Muscle layer of colon (tissue), 2 donors: ENCODE measurements around the gene OR4C3.
"Not testable (repeated sequence)": the region's sequence is repeated elsewhere in the genome, so short reads cannot be mapped to it uniquely, and the experiment has no call there.

Experiments
- H3K27ac ChIP-seq: one replicate; pipeline ENCODE4 v1.7.0; 2013; ENCODE audit warnings: low read depth, mild to moderate bottlenecking, low read length, moderate library complexity
- H3K27me3 ChIP-seq, 2 donors: one replicate each; pipeline ENCODE4 v1.7.0; 2013; ENCODE audit warnings: low read length in 2 of 2, mild to moderate bottlenecking in 2 of 2; ENCODE audit not compliant: insufficient read depth in 2 of 2, control insufficient read depth in 1 of 2
- H3K36me3 ChIP-seq: one replicate; pipeline ENCODE4 v1.7.0; 2013; ENCODE audit warnings: mild to moderate bottlenecking, low read length; ENCODE audit not compliant: insufficient read depth
- H3K4me1 ChIP-seq: one replicate; pipeline ENCODE4 v1.7.0; 2013; ENCODE audit warnings: mild to moderate bottlenecking, low read length; ENCODE audit not compliant: insufficient read depth
- H3K4me3 ChIP-seq, 2 donors: one replicate each; pipeline ENCODE4 v1.7.0; 2013; ENCODE audit warnings: low read length in 2 of 2, low read depth in 1 of 2, mild to moderate bottlenecking in 1 of 2, moderate library complexity in 1 of 2
- H3K9ac ChIP-seq: one replicate; pipeline ENCODE4 v1.7.0; 2013; ENCODE audit warnings: low read length
- H3K9me3 ChIP-seq: one replicate; pipeline ENCODE4 v1.7.0; 2013; ENCODE audit warnings: mild to moderate bottlenecking, low read length
- donor health status: abdominal sarcoma.
- donor health status: Adenocarcinoma of cecum.

OR4C3 gene

GRCh38 chr11:48324620-48325019 lies at the start of gene OR4C3:
Gene OR4C3 (plus strand): TSS chr11:48324920. CDS start chr11:48325022, 102 bp downstream.
- H3K27ac ChIP-seq, H3K36me3 ChIP-seq, H3K9ac ChIP-seq, H3K9me3 ChIP-seq, H3K4me1 ChIP-seq, H3K4me3 ChIP-seq, H3K27me3 ChIP-seq: not testable (repeated sequence)

DNA sequence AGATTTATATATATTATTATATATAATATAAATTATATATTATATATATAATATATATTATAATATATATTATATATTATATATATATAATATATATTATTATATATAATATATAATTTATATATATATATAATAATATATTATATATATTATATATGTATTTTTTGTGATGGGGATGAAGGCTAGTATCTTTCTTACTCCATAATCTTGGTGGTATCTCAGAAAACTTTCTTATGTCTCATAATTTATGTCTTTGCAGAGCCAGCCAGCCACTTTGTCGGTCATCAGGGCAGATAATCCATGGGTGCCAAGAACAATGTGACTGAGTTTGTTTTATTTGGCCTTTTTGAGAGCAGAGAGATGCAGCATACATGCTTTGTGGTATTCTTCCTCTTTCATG lies 18.8 kb upstream of the OR4C3 start, which contains the start of gene OR4S1:
TSS of gene OR4S1 (plus strand) at position 301 of the 400 bp plus-strand sequence. CDS start at position 301, 0 bp downstream.
- Histone ChIP-seq H3K36me3 (no peaks in the 10 kb centered on the region), H3K4me3 (no peak within 1 kb of the TSS), H3K9ac (no peak within 1 kb of the TSS), H3K27ac (no peak within 1 kb of the TSS), H3K9me3 (no peaks in the 10 kb centered on the region), H3K27me3 (no peaks in the 10 kb centered on the region), H3K4me1 (no peaks in the 10 kb centered on the region)

- H3K4me3 ChIP-seq = no peak overlapping the region
- no peaks in the 10 kb centered on the region for H3K4me1 ChIP-seq
- no peak overlapping the region for H3K27ac ChIP-seq
- no peaks in the 10 kb centered on the region for H3K27me3 ChIP-seq
- H3K9me3 ChIP-seq = no peaks in the 10 kb centered on the region
- no peaks in the 10 kb centered on the region for H3K36me3 ChIP-seq
- H3K9ac ChIP-seq = no peak overlapping the region
These were observed 16.8 kb upstream of the OR4C3 start for GRCh38 chr11:48307760-48308386.

- H3K9ac ChIP-seq, H3K4me1 ChIP-seq, H3K9me3 ChIP-seq, H3K4me3 ChIP-seq, H3K27ac ChIP-seq, H3K36me3 ChIP-seq, H3K27me3 ChIP-seq: not testable (repeated sequence)
These were observed 11.1 kb upstream of the OR4C3 start for GRCh38 chr11:48313590-48313989.

- H3K36me3 ChIP-seq, H3K4me3 ChIP-seq, H3K9ac ChIP-seq: not testable (repeated sequence)
These were observed 4.9 kb upstream of the OR4C3 start for GRCh38 chr11:48319813-48320212.

DNA sequence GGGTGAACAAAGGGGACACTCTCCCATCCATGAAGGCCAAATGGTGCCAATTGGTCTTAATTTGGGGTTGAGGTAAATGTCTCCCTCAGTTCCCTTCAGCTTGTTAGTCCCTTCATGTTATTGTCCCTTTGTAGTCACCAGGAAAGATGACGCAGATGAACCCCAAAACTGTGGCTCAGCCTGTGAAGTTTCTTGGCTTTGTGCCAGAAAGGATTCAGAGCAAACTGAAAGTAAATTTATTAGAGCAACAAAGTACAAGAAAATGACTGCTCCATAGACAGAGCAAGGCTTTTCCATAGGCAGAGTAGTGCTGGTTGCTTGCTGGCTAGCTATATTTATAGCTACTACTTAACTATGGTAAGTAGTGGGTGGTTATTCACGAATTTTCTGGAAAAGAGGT lies 16.7 kb downstream of the OR4C3 start:
- Histone ChIP-seq H3K27ac (no peak overlapping the region), H3K9me3 (no peaks in the 10 kb centered on the region), H3K36me3 (no peaks in the 10 kb centered on the region), H3K4me3 (no peak overlapping the region), H3K4me1 (no peaks in the 10 kb centered on the region), H3K9ac (no peak overlapping the region), H3K27me3 (no peaks in the 10 kb centered on the region)

More at GRCh38 chr11:48319813-48320212, 4.9 kb upstream of the OR4C3 start:
- not testable (repeated sequence) for H3K27me3 ChIP-seq, H3K4me1 ChIP-seq, H3K9me3 ChIP-seq, H3K27ac ChIP-seq

GRCh38 chr11:48342505-48342904 lies 17.8 kb downstream of the OR4C3 start:
- H3K9me3 ChIP-seq, H3K36me3 ChIP-seq, H3K4me1 ChIP-seq, H3K9ac ChIP-seq, H3K27ac ChIP-seq, H3K4me3 ChIP-seq, H3K27me3 ChIP-seq: not testable (repeated sequence)

DNA sequence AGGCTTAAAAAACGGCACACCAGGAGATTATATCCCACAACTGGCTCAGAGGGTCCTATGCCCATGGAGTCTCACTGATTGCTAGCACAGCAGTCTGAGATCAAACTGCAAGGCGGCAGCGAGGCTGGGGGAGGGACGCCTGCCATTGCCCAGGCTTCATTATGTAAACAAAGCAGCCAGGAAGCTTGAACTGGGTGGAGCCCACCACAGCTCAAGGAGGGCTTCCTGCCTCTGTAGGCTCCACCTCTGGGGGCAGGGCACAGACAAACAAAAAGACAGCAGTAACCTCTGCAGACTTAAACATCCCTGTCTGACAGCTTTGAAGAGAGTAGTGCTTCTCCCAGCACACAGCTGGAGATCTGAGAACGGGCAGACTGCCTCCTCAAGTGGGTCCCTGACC lies 21.6 kb downstream of the OR4C3 start:
- H3K4me1 ChIP-seq, H3K9me3 ChIP-seq, H3K27me3 ChIP-seq, H3K27ac ChIP-seq, H3K4me3 ChIP-seq, H3K9ac ChIP-seq, H3K36me3 ChIP-seq: not testable (repeated sequence)

- no peak overlapping the region for H3K4me3 ChIP-seq
- no peak overlapping the region for H3K9ac ChIP-seq
- no peaks in the 10 kb centered on the region for H3K36me3 ChIP-seq
- H3K9me3 ChIP-seq = no peaks in the 10 kb centered on the region
- H3K27me3 ChIP-seq = no peaks in the 10 kb centered on the region
- H3K4me1 ChIP-seq = no peaks in the 10 kb centered on the region
- no peak overlapping the region for H3K27ac ChIP-seq
These were observed 29.3 kb downstream of the OR4C3 start for GRCh38 chr11:48354013-48354412.

GRCh38 chr11:48354677-48355076 lies 30.0 kb downstream of the OR4C3 start:
- Histone ChIP-seq H3K27ac (no peak overlapping the region), H3K4me3 (no peak overlapping the region), H3K27me3 (no peaks in the 10 kb centered on the region), H3K36me3 (no peaks in the 10 kb centered on the region), H3K9me3 (no peaks in the 10 kb centered on the region), H3K9ac (no peak overlapping the region), H3K4me1 (no peaks in the 10 kb centered on the region)

GRCh38 chr11:48361289-48361688 lies 36.6 kb downstream of the OR4C3 start:
- H3K4me1 ChIP-seq, H3K27me3 ChIP-seq, H3K36me3 ChIP-seq, H3K9ac ChIP-seq, H3K4me3 ChIP-seq, H3K9me3 ChIP-seq, H3K27ac ChIP-seq: not testable (repeated sequence)

- H3K27ac ChIP-seq = no peak within 1 kb of the TSS
- no peak within 1 kb of the TSS for H3K4me3 ChIP-seq
- H3K9ac ChIP-seq = no peak within 1 kb of the TSS
- H3K27me3 ChIP-seq = no peaks in the 10 kb centered on the region
- no peaks in the 10 kb centered on the region for H3K4me1 ChIP-seq
- H3K9me3 ChIP-seq = no peaks in the 10 kb centered on the region
- no peaks in the 10 kb centered on the region for H3K36me3 ChIP-seq
These were observed 41.6 kb downstream of the OR4C3 start, which contains the start of gene OR4C5 for GRCh38 chr11:48366365-48366764. Gene OR4C5 (minus strand): TSS chr11:48366465. CDS start chr11:48366465, 0 bp downstream.
